Raji (cell line): ENCODE results near the gene PRKAR1B.

Experiments
- POLR2A ChIP-seq: IDR thresholded peaks from 2 replicates; pipeline ENCODE4 v1.6.1; 2011; ENCODE audit warnings: low read depth, low read length, control low read depth; ENCODE audit not compliant: insufficient read depth

Gene PRKAR1B

DNA sequence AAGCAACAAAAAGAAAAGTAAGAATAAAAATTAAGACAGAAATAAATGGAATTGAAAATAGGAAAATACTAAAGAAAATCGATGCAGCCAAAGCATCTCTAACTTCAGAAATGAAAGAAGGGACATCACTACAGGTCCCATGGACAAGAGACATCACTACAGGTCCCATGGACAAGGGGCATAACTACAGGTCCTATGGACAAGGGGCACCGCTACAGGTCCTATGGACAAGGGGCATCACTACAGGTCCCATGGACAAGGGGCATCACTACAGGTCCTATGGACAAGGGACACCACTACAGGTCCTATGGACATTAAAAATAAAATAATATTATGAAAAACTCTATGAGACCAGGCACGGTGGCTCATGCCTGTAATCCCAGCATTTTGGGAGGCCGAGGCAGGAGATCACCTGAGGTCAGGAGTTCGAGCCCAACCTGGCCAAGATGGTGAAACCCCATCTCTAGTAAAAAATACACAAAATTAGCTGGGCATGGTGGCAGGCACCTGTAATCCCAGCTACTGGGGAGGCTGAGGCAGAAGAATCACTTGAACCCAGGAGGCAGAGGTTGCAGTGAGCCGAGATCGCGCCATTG, 101.6 kb downstream of the PRKAR1B start:
- TF ChIP-seq POLR2A = no peak

DNA sequence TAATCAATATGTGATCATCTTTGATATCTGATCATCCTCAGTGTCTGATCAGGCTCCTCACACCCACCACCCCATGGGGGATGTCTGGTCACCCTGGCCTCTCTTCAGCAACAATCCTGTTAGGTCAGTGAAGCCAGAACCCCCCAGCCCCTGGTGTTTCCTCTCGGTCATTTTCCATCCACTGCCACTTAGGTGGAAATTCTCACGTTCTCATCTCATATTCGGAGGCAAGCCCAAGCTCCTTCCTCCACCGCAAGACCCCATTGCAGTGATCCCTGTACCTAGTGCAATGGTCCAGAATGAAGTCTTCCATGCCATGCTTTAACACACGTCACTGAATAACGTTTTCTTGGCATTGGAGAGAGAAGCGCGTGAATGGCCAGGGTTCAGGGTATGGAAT, 103.6 kb downstream of the PRKAR1B start:
- no peak for TF ChIP-seq POLR2A

DNA sequence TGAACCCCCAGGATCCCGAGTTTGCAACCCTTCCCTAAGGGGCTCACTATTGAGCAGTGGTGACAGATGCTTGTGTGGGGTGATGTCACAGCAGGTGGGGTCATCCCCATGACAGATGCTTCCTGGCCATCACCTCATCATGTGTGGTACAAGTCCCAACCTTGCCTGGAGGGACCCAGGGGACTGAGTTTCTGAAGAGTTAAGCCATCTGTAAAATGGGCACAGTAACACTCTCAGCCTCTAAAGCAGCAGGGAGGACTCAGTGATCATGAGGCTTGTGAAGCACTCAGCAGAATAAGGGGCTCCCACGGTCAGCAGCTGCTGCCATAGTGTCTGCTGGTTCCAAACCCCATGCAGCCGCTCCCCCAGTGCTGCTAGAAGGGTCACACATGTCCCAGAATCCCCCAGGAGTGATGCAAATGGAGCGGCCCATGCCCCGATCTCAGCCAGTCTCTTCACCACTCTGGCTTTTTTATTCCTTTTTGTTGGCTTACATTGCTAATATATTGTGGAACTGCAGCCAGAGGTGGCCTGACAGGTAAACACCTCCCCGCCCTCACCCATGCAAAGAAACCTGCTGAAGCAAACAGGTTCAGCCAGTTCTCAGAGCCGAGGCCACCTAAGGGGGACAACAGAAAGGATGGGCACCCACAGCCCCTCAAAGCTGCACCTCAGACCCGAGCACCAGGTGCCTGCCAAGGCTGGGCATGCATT, 105.4 kb downstream of the PRKAR1B start:
- TF ChIP-seq POLR2A = no peak

DNA sequence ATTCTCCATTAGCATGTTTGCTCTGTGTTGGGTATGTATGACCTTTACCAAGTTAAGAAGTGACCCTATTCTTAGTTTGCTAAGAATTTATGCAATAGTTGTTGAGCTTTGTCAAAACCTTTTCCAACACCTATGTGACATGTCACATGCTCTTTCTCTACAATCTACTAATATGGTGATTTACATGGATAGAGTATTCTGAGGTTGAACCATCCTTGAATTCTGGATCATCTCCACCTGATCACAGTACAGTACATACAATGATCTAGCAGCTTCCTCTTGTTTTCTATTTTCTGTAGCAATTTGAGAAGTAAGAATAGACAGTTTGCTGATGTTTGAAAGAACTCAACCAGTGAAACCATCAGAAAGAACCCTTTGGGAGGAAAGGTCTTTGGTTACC, 106.2 kb downstream of the PRKAR1B start:
- TF ChIP-seq POLR2A = no peak

DNA sequence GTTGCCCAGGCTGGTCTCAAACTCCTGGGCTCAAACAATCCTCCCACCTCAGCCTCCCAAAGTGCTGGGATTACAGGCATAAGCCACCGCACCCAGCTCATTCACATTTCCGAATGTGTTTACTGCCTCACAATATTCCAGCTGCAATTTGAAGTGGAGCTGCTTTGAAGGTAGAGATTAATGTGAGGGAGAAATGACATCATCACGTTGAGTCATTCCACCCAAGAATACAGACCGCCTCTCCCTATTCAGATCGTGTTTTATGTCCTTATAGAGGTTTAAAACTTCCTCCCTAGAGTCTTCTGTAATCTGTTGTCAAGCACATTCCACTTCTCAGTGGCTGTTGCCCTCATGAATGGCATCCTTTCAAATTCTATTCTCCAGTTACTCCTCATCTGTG, 107.0 kb downstream of the PRKAR1B start:
- TF ChIP-seq POLR2A = no peak

DNA sequence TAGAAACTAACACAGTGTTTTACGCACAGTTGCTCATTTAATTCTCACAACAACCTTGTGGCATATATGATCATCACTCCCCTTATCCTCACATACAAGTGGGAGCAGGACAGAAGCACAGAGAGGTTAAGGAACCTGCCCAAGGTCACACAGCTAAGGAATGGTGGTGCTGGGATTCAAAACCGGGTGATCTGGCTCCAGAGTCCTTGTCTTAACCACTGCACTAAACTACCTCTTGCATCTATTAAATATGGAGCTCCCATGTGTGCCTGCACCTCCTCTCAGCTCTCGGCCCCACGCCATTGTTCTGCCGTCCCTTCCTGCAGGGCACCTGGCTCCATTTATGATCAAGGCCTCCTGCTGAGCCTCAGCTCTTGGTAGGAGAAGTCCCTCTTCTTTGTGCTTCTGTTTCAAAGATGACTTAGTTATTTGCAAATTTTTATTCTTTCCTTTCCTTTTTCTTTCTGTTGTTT, 107.7 kb downstream of the PRKAR1B start:
- no peak for TF ChIP-seq POLR2A

DNA sequence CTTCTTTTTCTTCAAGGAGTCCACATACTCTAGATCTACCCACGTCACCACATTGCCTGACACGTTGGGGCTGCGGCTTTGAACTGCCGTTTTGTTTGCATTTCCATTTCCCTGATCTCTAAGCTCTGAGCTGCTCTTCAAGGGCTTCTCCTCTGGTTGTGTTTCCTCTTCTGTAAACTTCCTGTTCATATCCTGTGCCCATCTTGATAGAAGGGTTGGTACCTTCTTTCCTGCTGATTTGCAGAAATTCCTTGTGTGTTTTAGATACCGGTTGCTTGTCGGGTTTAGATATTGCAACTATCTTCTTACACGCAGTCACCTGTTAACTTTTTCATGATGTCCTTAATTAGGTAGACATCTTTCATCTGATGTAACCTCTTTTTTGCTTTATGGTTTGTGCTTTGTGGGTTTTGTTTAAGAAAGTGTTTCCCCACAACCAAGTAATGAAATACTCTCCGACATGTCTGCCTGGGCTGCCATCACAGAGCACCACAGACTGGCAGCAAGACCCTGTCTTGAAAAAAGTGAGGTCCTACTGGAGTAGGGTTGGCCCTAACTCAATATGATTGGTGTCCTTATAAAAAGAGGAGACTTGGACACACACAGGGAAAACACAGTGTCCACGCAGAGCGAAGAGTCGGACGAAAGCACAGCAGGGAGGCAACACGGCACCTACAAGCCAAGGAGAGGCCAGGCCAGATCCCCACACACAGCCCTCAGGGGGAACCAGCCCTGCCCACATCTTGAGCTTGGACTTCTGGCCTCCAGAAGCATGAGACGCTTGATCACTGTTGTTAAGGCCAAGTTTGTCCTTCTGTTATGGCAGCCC, 108.3 kb downstream of the PRKAR1B start:
- no peak for TF ChIP-seq POLR2A

DNA sequence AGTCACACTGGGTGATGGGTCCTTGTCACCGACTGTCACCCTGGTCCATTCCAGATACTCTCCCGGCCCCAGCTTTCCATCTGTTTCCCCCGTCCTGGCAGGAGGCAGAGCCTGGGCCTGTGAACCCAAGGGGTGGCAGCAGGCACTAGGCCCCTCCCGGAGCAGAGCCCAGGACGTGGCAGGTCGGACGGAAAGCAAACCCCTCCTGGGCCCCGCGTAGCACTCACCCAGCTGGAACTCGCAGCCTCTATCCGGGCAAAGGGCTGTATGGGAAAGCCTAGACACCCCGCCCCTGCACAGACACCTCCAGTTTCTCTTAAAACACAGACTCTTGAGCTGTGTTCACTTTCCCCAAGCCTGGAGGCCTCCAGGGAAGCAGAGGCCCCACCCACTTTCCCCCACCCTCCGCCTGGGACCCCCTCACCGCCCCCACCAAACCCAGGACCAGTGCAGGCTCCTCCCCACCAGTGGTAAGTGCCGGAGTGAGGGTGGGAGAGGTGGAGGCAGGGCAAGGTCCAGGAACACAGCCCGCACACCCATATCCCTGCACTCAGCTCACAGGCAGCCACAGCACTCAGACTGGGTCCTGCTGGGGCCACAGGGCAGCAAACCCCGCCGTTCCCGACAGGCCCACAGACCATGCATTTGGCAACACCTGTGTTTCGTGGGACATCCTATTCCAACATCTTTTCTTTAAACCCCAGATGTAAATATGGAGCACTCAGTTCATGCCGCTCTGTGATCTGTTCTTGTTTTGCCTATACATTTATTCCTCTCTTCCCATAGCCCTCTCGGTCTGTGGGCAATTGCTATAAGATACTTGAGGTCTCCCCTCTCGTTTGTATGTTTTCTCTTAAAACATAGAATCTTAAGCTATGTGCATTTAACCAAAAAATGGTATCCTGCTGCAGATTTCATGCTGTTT, 109.2 kb downstream of the PRKAR1B start:
- no peak for TF ChIP-seq POLR2A

DNA sequence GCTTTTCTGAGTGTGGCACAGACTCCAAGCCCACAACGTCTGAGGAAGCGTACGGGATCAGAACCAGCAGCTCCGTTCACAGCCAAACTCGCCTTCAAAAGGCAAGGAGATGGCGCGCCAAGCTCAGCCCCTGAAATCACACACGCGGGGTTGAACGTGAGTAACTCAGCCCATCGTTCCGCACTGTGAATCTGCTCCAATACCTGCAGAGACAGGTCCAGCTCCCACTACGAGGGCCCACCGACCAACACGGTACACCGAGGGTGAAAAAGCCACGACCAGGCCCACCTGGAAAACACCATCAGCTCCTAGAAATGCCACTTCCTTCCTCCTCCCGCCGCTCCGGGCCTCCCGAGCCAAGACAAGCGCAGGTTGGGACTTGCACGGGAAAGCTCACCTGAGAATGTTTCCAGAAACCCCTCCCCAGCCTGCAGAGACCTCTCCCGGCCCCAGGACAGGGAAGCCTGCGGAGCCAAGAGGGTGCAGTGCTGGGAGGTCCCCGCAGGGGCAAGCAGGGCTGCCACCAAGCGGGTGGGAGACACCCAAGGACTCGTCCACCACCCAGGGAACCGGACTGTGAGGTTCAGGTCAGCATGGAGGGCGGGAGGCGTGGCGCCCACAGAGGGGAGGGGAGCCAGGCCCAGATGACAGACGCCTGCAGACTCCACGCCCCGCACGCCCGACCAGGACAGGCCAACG, 113.5 kb downstream of the PRKAR1B start:
- no peak for TF ChIP-seq POLR2A

DNA sequence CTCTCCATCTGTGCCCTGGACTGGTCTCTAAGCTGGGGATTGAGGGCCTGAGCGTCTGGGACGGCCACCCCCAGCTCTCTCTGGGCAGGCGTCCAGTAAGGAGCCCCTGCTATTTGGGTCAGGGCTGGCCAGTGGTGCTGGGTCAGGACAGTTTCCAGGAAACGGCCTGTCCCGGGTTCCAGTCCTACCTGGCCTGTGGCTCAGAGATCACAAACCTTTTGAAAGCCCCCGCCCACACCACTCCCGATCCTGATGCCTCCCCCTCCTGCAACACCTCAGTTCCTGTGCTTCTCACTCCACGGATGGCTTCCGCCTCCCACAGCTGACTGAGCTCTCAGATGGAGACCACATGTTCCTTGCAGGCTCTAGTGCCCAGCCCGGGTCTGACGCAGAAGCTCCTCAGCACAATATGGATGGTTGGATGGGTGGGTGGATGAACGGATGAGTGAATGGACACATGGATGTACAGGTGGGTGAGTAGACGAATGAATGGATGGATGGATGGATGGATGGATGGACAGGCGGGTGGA, 115.7 kb downstream of the PRKAR1B start:
- no peak for TF ChIP-seq POLR2A

DNA sequence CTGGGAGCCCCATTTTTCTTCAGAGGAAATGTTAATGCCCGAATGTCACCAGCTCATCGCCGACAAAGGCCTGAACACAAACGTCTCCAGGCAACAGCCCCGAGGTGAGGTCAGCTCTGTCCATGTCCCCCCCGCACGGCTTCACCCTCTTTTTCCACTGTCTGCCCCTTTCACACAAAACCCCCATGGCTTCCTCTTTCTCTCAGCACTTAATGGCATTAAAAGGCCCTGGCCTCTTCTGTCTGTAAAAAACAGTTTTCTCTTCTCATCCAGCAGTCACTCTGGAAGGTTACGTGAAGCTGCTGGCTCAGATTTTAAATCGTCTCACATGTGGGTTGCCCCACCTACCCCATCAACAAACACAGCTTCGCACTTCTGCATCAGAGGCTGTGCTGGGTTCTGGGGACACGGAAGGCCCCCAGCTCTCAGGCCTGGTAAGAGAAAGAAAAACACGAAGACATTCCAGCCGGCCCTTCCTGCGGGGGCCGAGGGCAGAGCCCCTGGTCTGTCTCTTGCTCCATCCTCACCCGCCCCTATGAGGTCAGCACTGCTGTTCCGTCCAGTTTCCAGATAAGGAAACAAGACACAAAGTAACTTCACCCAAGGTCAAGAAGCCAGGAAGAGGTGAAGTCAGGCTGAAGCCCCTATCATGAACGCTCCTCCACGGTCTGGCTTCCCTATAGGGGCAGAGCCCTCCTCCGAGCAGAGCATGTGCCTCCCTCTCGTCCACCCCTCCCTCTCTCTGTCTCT, 116.4 kb downstream of the PRKAR1B start:
- no peak for TF ChIP-seq POLR2A

DNA sequence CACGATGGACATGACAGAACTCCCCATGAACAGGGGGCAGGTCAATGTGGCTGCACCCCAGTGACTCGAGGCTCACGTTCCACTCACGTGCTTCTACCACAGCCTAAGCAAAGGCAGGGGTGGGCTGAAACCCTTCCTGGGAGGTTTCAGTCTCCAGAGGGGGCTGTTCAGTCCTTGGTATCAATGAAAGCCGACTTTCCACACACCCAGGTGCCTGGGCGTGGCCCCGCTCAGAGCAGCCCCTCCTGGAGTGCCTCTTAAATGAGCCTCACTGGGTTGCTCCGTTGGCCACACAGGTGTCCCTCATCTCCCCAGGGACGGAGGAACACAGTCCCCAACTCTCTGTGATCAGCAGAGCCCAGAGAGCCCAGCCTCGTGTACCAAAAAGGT, 116.9 kb downstream of the PRKAR1B start:
- TF ChIP-seq POLR2A = no peak

DNA sequence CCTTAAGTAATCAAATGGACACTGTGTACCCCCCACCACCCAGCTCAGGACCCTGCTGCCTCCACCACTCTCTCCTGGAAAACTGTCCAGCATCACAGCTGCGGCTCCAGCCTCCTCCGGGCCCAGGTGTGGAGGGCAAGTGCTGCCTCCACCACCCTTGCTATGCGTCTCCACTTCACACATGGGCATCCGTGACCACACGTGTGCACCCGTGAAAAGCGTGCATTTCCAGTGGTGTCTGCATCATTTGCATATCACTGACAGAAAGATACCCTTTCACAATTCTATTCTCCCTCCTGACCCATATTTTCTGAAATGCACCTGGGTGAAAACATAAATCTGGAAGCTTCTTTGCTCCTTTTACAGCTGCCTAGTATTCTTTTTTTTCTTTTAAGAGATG, 117.7 kb downstream of the PRKAR1B start:
- no peak for TF ChIP-seq POLR2A
